H1 (cell line): ENCODE data around the gene DIP2C. TPM values are rescaled to one million over a fixed set of nuclear protein-coding genes. Genes with fewer than 3 reads are reported as not detected.

Experiments
- CTCF ChIA-PET: fragments of 300-600 bp; sonication (Branson Sonifier 250); formaldehyde crosslinking; loops from one replicate; lab custom pipeline; 2021; ENCODE audit not compliant: partially characterized antibody; lab: Charles Lee
- POLR2A ChIA-PET: fragments of 300-600 bp; sonication (Branson Sonifier 250); formaldehyde crosslinking; loops from one replicate; lab custom pipeline; 2021; ENCODE audit warnings: inconsistent platforms; ENCODE audit not compliant: partially characterized antibody; lab: Charles Lee
- DNase-seq, 2 experiments: peaks; one replicate each; pipeline versions ENCODE4 v3.0.0 to v3.0.0-alpha.2; 2010 to 2022; ENCODE audit warnings: low spot score in 2 of 2, low read depth in 1 of 2, mixed read lengths in 1 of 2
- FAIRE-seq: peaks from 2 replicates; lab custom pipeline; 2011; peaks lifted over from hg19 to GRCh38; lab: Jason Lieb, UNC
- H2AFZ ChIP-seq: 2 replicates; pipeline ENCODE4 v1.8.1; 2012; ENCODE audit warnings: low read length, inconsistent platforms
- H2AK5ac ChIP-seq: 2 replicates; pipeline ENCODE4 v1.6.1; 2013; ENCODE audit warnings: low read depth, low read length
- H2BK120ac ChIP-seq: replicated peaks from 2 replicates; pipeline ENCODE3; 2013; ENCODE audit warnings: low read depth, low read length, inconsistent platforms
- H2BK12ac ChIP-seq: 2 replicates; pipeline ENCODE4 v1.6.1; 2013; ENCODE audit warnings: low read depth, low read length
- H2BK15ac ChIP-seq: 2 replicates; pipeline ENCODE4 v1.6.1; 2013; ENCODE audit warnings: low read length
- H2BK20ac ChIP-seq: 2 replicates; pipeline ENCODE4 v1.6.1; 2013; ENCODE audit warnings: low read length
- H2BK5ac ChIP-seq: 2 replicates; pipeline ENCODE4 v1.6.1; 2013; ENCODE audit warnings: low read depth, low read length
- H3K14ac ChIP-seq: 2 replicates; pipeline ENCODE4 v1.6.1; 2013; ENCODE audit warnings: inconsistent platforms; ENCODE audit not compliant: insufficient read length
- H3K18ac ChIP-seq: 2 replicates; pipeline ENCODE4 v1.6.1; 2013; ENCODE audit warnings: low read length; ENCODE audit errors: extremely low read depth
- H3K23ac ChIP-seq: 2 replicates; pipeline ENCODE4 v1.6.1; 2013; ENCODE audit warnings: inconsistent platforms; ENCODE audit not compliant: insufficient read length
- H3K23me2 ChIP-seq: 2 replicates; pipeline ENCODE4 v1.6.1; 2013; ENCODE audit warnings: low read depth, low read length
- H3K27ac ChIP-seq: 2 replicates; pipeline ENCODE4 v1.6.1; 2011; ENCODE audit warnings: low read depth, low read length, inconsistent platforms
- H3K27me3 ChIP-seq, 4 experiments: replicated peaks in 1 of 4; 1 replicate in 1 of 4; 2 replicates in 3 of 4; pipeline versions ENCODE4 v1.6.1 to v1.8.1; 2011 to 2013; ENCODE audit warnings: low read length in 3 of 4, mild to moderate bottlenecking in 3 of 4, inconsistent platforms in 2 of 4, mixed read lengths in 2 of 4, moderate library complexity in 1 of 4; ENCODE audit not compliant: control insufficient read depth in 3 of 4, insufficient read depth in 3 of 4; ENCODE audit errors: extremely low read depth in 1 of 4
- H3K36me3 ChIP-seq, 4 experiments: 2 replicates each; pipeline versions ENCODE4 v1.6.1 to v1.8.1; 2011 to 2013; ENCODE audit warnings: mild to moderate bottlenecking in 4 of 4, low read length in 3 of 4, moderate library complexity in 2 of 4, control low read depth in 1 of 4, inconsistent platforms in 1 of 4; ENCODE audit not compliant: insufficient read depth in 4 of 4, control insufficient read depth in 2 of 4
- H3K4ac ChIP-seq: replicated peaks from 2 replicates; pipeline ENCODE3; 2013; ENCODE audit warnings: low read length, low read depth, mixed read lengths, inconsistent platforms; ENCODE audit not compliant: insufficient read length
- H3K4me1 ChIP-seq, 4 experiments: replicated peaks in 1 of 4; 1 replicate in 1 of 4; 2 replicates in 3 of 4; pipeline versions ENCODE4 v1.6.1 to v1.8.1; 2011 to 2013; ENCODE audit warnings: low read length in 3 of 4, inconsistent platforms in 2 of 4, mixed read lengths in 1 of 4; ENCODE audit not compliant: insufficient read depth in 4 of 4, control insufficient read depth in 3 of 4
- H3K4me2 ChIP-seq, 2 experiments: 2 replicates each; pipeline versions ENCODE4 v1.6.1 to v1.8.1; 2011 to 2013; ENCODE audit warnings: low read depth in 2 of 2, low read length in 2 of 2, control low read depth in 1 of 2, inconsistent platforms in 1 of 2, mild to moderate bottlenecking in 1 of 2; ENCODE audit not compliant: insufficient read depth in 1 of 2
- H3K4me3 ChIP-seq, 4 experiments: fragments of 200-600, 300-600 bp in 1 of 4; sonication (generic), shearing (Covaris generic), sonication (Bioruptor Twin) in 1 of 4; 2 replicates each; pipeline versions ENCODE4 v1.5.1 to v1.8.1; 2011 to 2016; ENCODE audit warnings: low read length in 4 of 4, low read depth in 3 of 4, control low read depth in 2 of 4, inconsistent platforms in 2 of 4, mild to moderate bottlenecking in 2 of 4, mixed read lengths in 1 of 4, moderate library complexity in 1 of 4; ENCODE audit not compliant: insufficient read depth in 2 of 4; ENCODE audit errors: extremely low read depth in 1 of 4
- H3K56ac ChIP-seq: replicated peaks from 2 replicates; pipeline ENCODE3; 2013; ENCODE audit warnings: low read depth, mild to moderate bottlenecking, mixed read lengths, low read length, inconsistent platforms; ENCODE audit not compliant: insufficient read length
- H3K79me1 ChIP-seq: 2 replicates; pipeline ENCODE4 v1.6.1; 2013; ENCODE audit warnings: low read depth, low read length, control low read depth
- H3K79me2 ChIP-seq, 2 experiments: 2 replicates each; pipeline versions ENCODE4 v1.6.1 to v1.8.1; 2012 to 2013; ENCODE audit warnings: low read length in 2 of 2, mild to moderate bottlenecking in 2 of 2, inconsistent platforms in 1 of 2; ENCODE audit not compliant: insufficient read depth in 2 of 2, control insufficient read depth in 1 of 2
- H3K9ac ChIP-seq, 4 experiments: replicated peaks in 1 of 4; 1 replicate in 1 of 4; 2 replicates in 3 of 4; pipeline versions ENCODE4 v1.6.1 to v1.8.1; 2011 to 2013; ENCODE audit warnings: low read depth in 3 of 4, low read length in 3 of 4, control low read depth in 2 of 4, mild to moderate bottlenecking in 2 of 4, moderate library complexity in 2 of 4, inconsistent platforms in 1 of 4; ENCODE audit errors: extremely low read depth in 1 of 4
- H3K9me3 ChIP-seq, 2 experiments: 2 replicates each; pipeline versions ENCODE4 v1.6.1 to v1.8.1; 2012 to 2013; ENCODE audit warnings: mild to moderate bottlenecking in 2 of 2, moderate library complexity in 2 of 2, control low read depth in 1 of 2, inconsistent platforms in 1 of 2, low read depth in 1 of 2, low read length in 1 of 2, mixed read lengths in 1 of 2; ENCODE audit not compliant: insufficient read depth in 2 of 2
- H4K20me1 ChIP-seq, 2 experiments: replicated peaks in 1 of 2; 2 replicates each; pipeline versions ENCODE3 to v1.8.1; 2011 to 2013; ENCODE audit warnings: inconsistent platforms in 2 of 2, low read length in 2 of 2, mild to moderate bottlenecking in 1 of 2; ENCODE audit not compliant: insufficient read depth in 2 of 2, control insufficient read depth in 1 of 2
- H4K5ac ChIP-seq: 2 replicates; pipeline ENCODE4 v1.6.1; 2013; ENCODE audit warnings: low read length, low read depth, mixed read lengths, inconsistent platforms; ENCODE audit not compliant: insufficient read length
- H4K8ac ChIP-seq: 2 replicates; pipeline ENCODE4 v1.8.0; 2013; ENCODE audit warnings: mild to moderate bottlenecking, moderate library complexity, low read length, inconsistent platforms; ENCODE audit not compliant: insufficient read depth; ENCODE audit errors: extremely low read depth
- H4K91ac ChIP-seq: replicated peaks from 2 replicates; pipeline ENCODE3; 2013; ENCODE audit warnings: low read length, mixed read lengths, inconsistent platforms; ENCODE audit not compliant: insufficient read length
- ASH2L ChIP-seq: fragments of 200-600, 300-600 bp; sonication (generic); IDR thresholded peaks from one replicate; pipeline ENCODE4 v1.7.1; 2017; ENCODE audit warnings: low read length
- BCL11A ChIP-seq, 2 experiments: IDR thresholded peaks; one replicate each; pipeline ENCODE4 v1.6.1; 2011; ENCODE audit warnings: low read depth in 2 of 2, low read length in 2 of 2, mild to moderate bottlenecking in 2 of 2
- CEBPB ChIP-seq: IDR thresholded peaks from 2 replicates; pipeline ENCODE4 v1.6.1; 2012; ENCODE audit warnings: low read depth, low read length
- JUN ChIP-seq: IDR thresholded peaks from 2 replicates; pipeline ENCODE4 v1.6.1; 2011; ENCODE audit warnings: low read depth, mild to moderate bottlenecking, improper control_type of control experiment, low read length
- JUND ChIP-seq: IDR thresholded peaks from 2 replicates; pipeline ENCODE4 v1.6.1; 2011; ENCODE audit warnings: mild to moderate bottlenecking, improper control_type of control experiment, low read length
- KDM1A ChIP-seq: fragments of 200-600, 300-600 bp; sonication (generic); IDR thresholded peaks from 2 replicates; pipeline ENCODE4 v1.7.1; 2016; ENCODE audit warnings: mild to moderate bottlenecking, low read length, borderline replicate concordance
- KDM4A ChIP-seq: IDR thresholded peaks from one replicate; pipeline ENCODE4 v1.7.1; 2012; ENCODE audit warnings: low read depth, mild to moderate bottlenecking, moderate library complexity, low read length, inconsistent platforms; ENCODE audit not compliant: severe bottlenecking
- RBBP5 ChIP-seq: IDR thresholded peaks from 2 replicates; pipeline ENCODE4 v1.7.1; 2012; ENCODE audit warnings: low read depth, mild to moderate bottlenecking, inconsistent platforms, low read length, moderate library complexity, borderline replicate concordance
- SAP30 ChIP-seq: fragments of 300-600 bp; sonication (generic); IDR thresholded peaks from 2 replicates; pipeline ENCODE4 v1.7.1; 2012; ENCODE audit warnings: low read length, moderate library complexity, mild to moderate bottlenecking, inconsistent platforms; ENCODE audit not compliant: insufficient read depth, insufficient replicate concordance
- TAF7 ChIP-seq: optimal IDR thresholded peaks from 2 replicates; pipeline ENCODE3; 2011; ENCODE audit warnings: low read depth, mild to moderate bottlenecking, inconsistent platforms, low read length, moderate library complexity, borderline replicate concordance
- WGBS, 2 experiments: shearing (Covaris generic) in 1 of 2; methylation state at CpG; one replicate each; pipeline versions ENCODE4 v1.1.6 to v1.1.7; 2013 to 2015; ENCODE audit warnings: low lambda C conversion rate in 2 of 2, mixed read lengths in 2 of 2, inconsistent platforms in 1 of 2, low coverage in 1 of 2, missing lambda C conversion rate in 1 of 2; ENCODE audit not compliant: insufficient replicate concordance in 2 of 2, insufficient coverage in 1 of 2, insufficient read length in 1 of 2; ENCODE audit errors: extremely low coverage in 1 of 2, missing lambda C conversion rate in 1 of 2; 5-methylcytosine and 5-hydroxymethylcytosine counted together
- polyA plus RNA-seq, 7 experiments: library from polyadenylated mRNA; depleted of rRNA in 3 of 7; stranded (reverse) in 5 of 7; unstranded in 2 of 7; fragments of >200 nt in 5 of 7; fragments of 200-250 nt in 2 of 7; gene quantifications; 1 replicate in 5 of 7; 2 replicates in 1 of 7; 4 replicates in 1 of 7; pipeline versions ENCODE4 v1.2.1 to v1.2.3, GENCODE V29; 2011 to 2013; ENCODE audit warnings: missing spikeins in 2 of 7, mixed read lengths in 2 of 7
- total RNA-seq: library from RNA; stranded (reverse); fragmentation: NEBNext Ultra II Directional; extraction: Animal tissue kit (Norgen Biotek cat#: 25700); gene quantifications from 2 replicates; pipeline ENCODE4 v1.2.1, GENCODE V29; 2021
- TF ChIP-seq, protein P1 (sequence below): IDR thresholded peaks from 2 replicates; pipeline ENCODE4 v1.6.1; 2011; ENCODE audit warnings: low read length, improper control_type of control experiment

DIP2C gene
- total and polyA plus RNA-seq, 2 of the 8 experiments (the other 6 are each of a cell fraction or from before 2014, with no cell fraction given) = 3.8 to 9.3 TPM

DNA sequence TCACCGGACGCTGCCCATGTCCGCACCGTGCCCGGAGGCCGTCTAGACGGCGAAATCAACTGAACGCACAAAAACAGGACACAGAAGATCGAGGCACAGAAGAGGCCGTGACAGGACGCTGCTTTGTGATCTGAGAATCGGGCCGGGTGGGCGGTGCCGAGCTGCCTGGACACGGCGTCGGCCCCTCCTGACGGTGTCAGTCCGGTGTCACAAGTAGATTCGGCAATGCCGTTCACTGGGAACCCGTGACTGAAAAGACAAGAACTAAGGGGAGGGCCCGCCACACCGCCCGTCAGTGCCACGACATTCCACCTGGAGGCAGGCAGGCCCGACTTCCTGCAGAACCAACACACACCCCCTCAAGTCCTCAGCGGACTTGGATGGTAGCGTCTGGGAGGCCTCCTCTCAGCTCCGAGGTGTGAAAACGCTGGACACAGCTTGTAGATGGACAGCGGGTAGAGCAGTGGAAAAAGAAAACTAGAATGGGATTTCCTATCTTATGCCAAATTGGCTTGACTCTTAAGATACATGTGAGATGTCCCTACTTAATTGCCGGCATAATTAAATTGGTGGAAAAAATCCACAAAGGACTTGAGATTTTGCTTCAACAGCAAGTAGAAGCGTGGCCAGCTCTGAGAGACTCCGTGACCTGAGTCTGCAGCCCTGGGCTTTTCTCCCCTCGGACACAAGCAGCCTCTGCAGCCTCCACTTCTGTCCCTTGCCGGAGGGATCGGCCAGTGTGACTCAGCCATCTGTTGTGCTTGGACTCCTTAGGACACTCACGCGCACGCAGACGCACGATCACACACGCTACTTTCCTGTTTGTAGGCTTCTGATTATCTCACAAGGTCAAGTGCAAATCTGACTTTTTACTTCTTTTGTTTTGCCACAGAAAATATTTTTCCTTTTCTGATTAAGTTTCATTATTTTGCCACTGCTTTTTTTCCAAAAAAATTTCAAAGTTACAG lies 269.0 kb downstream of the DIP2C start:
- Histone ChIP-seq H3K4ac (no peak overlapping the region), H3K4me1 (no peaks in the 10 kb centered on the region), H3K23me2 (no peaks in the 10 kb centered on the region), H2BK120ac (no peak overlapping the region), H3K27ac (no peak overlapping the region), H2AFZ (no peak overlapping the region), H3K14ac (no peak overlapping the region), H3K23ac (no peak overlapping the region), H3K9me3 (no peaks in the 10 kb centered on the region), H4K5ac (no peak overlapping the region), H3K4me2 (no peak overlapping the region), H3K56ac (no peak overlapping the region), H4K20me1 (peaks cover 0 to 1% of the 10 kb centered on the region in 2 experiments), H3K36me3 (no peaks in the 10 kb centered on the region), H3K27me3 (no peaks in the 10 kb centered on the region), H2BK20ac (no peak overlapping the region), H3K9ac (no peak overlapping the region), H3K79me2 (no peaks in the 10 kb centered on the region), H4K8ac (peak overlapping the region; percentile 28; the same call in 1 of the 2 replicates), H3K18ac (no peak overlapping the region), H2BK12ac (no peak overlapping the region), H2BK5ac (no peak overlapping the region), H3K4me3 (no peak overlapping the region), H4K91ac (no peak overlapping the region), H3K79me1 (peaks cover 3% of the 10 kb centered on the region; the same call in 1 of the 2 replicates), H2BK15ac (no peak overlapping the region), H2AK5ac (no peak overlapping the region)
- FAIRE-seq (no peak), DNase-seq (no peak)
- TF ChIP-seq ASH2L = no peak
- no peak for TF ChIP-seq JUND
- TF ChIP-seq BCL11A (IDR thresholded peaks at IDR 0.05; ENCODE audit: low read depth in 2 of 2, low read length in 2 of 2) = no peak
- TF ChIP-seq, protein P1, sequence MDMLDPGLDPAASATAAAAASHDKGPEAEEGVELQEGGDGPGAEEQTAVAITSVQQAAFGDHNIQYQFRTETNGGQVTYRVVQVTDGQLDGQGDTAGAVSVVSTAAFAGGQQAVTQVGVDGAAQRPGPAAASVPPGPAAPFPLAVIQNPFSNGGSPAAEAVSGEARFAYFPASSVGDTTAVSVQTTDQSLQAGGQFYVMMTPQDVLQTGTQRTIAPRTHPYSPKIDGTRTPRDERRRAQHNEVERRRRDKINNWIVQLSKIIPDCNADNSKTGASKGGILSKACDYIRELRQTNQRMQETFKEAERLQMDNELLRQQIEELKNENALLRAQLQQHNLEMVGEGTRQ = no peak
- no peak for TF ChIP-seq SAP30
- TF ChIP-seq TAF7 = no peak
- no peak for TF ChIP-seq KDM4A
- TF ChIP-seq RBBP5 = no peak
- TF ChIP-seq CEBPB = no peak
- no peak for TF ChIP-seq JUN
- no peak for TF ChIP-seq KDM1A
- WGBS, 2 experiments = 90% methylated on average over 46 of the region's 46 CpGs; no CpG with 5 or more reads in 1 of the 2 experiments
- ChIA-PET POLR2A (no interaction called here), CTCF (interaction anchor here (1.0 to 1.1 kb wide), 2 partner anchors 16 to 24 kb away, joined by 3 to 4 read pairs; no protein-coding TSS in a partner anchor)
